SK-N-SH (cell line): Measurements from ENCODE around the gene SH2B3. TPM values are rescaled to one million over a fixed set of nuclear protein-coding genes. Genes with fewer than 3 reads are reported as not detected.

Experiments used
- CTCF ChIA-PET: fragments of 300-600, 350-600 bp; formaldehyde crosslinking; extraction: SDS; loops from one replicate; lab custom pipeline; 2021; lab: Yijun Ruan, JAX
- POLR2A ChIA-PET: fragments of 350-600 bp; sonication (Branson Sonifier 250); formaldehyde crosslinking; extraction: SDS; loops from one replicate; lab custom pipeline; 2020; ENCODE audit warnings: antibody characterized with exemption, inconsistent platforms; lab: Yijun Ruan, JAX
- DNase-seq: peaks from one replicate; pipeline ENCODE4 v3.0.0; 2012
- H2AFZ ChIP-seq: fragments of 200-600 bp; sonication (generic); 2 replicates; pipeline ENCODE4 v1.8.1; 2016; ENCODE audit warnings: antibody characterized with exemption, mild to moderate bottlenecking, low read depth
- H3F3A ChIP-seq: fragments of 200-600 bp; sonication (generic); replicated peaks from 2 replicates; pipeline ENCODE3; 2016; ENCODE audit warnings: antibody characterized with exemption, mild to moderate bottlenecking; ENCODE audit not compliant: insufficient read depth
- H3K27ac ChIP-seq, 2 experiments: fragments of 200-500 bp in 1 of 2; fragments of 200-600 bp in 1 of 2; sonication (Bioruptor generic) in 1 of 2; sonication (generic), shearing (Covaris generic) in 1 of 2; 2 replicates each; pipeline versions ENCODE4 v1.5.1 to v1.6.1; 2014 to 2016; ENCODE audit warnings: low read depth in 2 of 2, inconsistent platforms in 1 of 2, low read length in 1 of 2, mild to moderate bottlenecking in 1 of 2, mixed read lengths in 1 of 2
- H3K27me3 ChIP-seq: fragments of 200-600 bp; sonication (generic), shearing (Covaris generic); 2 replicates; pipeline ENCODE4 v1.6.1; 2016; ENCODE audit warnings: mixed run types; ENCODE audit not compliant: insufficient read depth
- H3K36me3 ChIP-seq, 2 experiments: fragments of 200-500 bp in 1 of 2; fragments of 200-600 bp in 1 of 2; sonication (Bioruptor generic) in 1 of 2; sonication (generic) in 1 of 2; replicated peaks in 1 of 2; 2 replicates each; pipeline versions ENCODE3 to v1.5.1; 2014 to 2016; ENCODE audit warnings: low read length in 1 of 2, mild to moderate bottlenecking in 1 of 2; ENCODE audit not compliant: insufficient read depth in 2 of 2, control insufficient read depth in 1 of 2
- H3K4me1 ChIP-seq, 2 experiments: fragments of 200-500 bp in 1 of 2; fragments of 200-600 bp in 1 of 2; sonication (Bioruptor generic) in 1 of 2; sonication (generic), shearing (Covaris generic) in 1 of 2; 2 replicates each; pipeline versions ENCODE4 v1.5.1 to v1.6.1; 2014 to 2016; ENCODE audit warnings: low read depth in 1 of 2, low read length in 1 of 2, mixed run types in 1 of 2; ENCODE audit not compliant: insufficient read depth in 2 of 2, control insufficient read depth in 1 of 2
- H3K4me2 ChIP-seq: fragments of 200-600 bp; sonication (generic), shearing (Covaris generic); 2 replicates; pipeline ENCODE4 v1.6.1; 2017; ENCODE audit warnings: mixed run types
- H3K4me3 ChIP-seq, 2 experiments: fragments of 200-500 bp in 1 of 2; fragments of 200-600 bp in 1 of 2; sonication (Bioruptor generic) in 1 of 2; sonication (generic), shearing (Covaris generic) in 1 of 2; 2 replicates each; pipeline versions ENCODE4 v1.5.1 to v1.8.1; 2014 to 2016; ENCODE audit warnings: low read depth in 2 of 2, inconsistent platforms in 1 of 2, low read length in 1 of 2, mild to moderate bottlenecking in 1 of 2, mixed read lengths in 1 of 2, moderate library complexity in 1 of 2
- H3K79me2 ChIP-seq: fragments of 200-600 bp; sonication (generic); 2 replicates; pipeline ENCODE4 v1.8.1; 2017; ENCODE audit warnings: mild to moderate bottlenecking; ENCODE audit not compliant: insufficient read depth
- H3K9ac ChIP-seq: fragments of 200-600 bp; sonication (generic); 2 replicates; pipeline ENCODE4 v1.6.1; 2017; ENCODE audit warnings: mixed run types
- H3K9me2 ChIP-seq: fragments of 200-600 bp; sonication (generic); 2 replicates; pipeline ENCODE4 v1.6.1; 2017; ENCODE audit warnings: mixed run types
- H3K9me3 ChIP-seq: fragments of 200-600 bp; sonication (generic); 2 replicates; pipeline ENCODE4 v1.6.1; 2017; ENCODE audit warnings: mixed run types, mild to moderate bottlenecking, moderate library complexity
- H4K20me1 ChIP-seq: fragments of 200-600 bp; sonication (generic); 2 replicates; pipeline ENCODE4 v1.6.1; 2017; ENCODE audit warnings: mild to moderate bottlenecking, mixed run types; ENCODE audit not compliant: insufficient read depth
- ELF1 ChIP-seq: IDR thresholded peaks from 2 replicates; pipeline ENCODE4 v1.4.0; 2012
- EZH2phosphoT487 ChIP-seq: fragments of 200-600 bp; sonication (generic); IDR thresholded peaks from 2 replicates; pipeline ENCODE4 v1.6.1; 2017; ENCODE audit warnings: low read depth, mixed run types, mild to moderate bottlenecking, antibody characterized with exemption, moderate library complexity, borderline replicate concordance
- FOSL2 ChIP-seq: IDR thresholded peaks from 2 replicates; pipeline ENCODE4 v1.4.0; 2012; ENCODE audit warnings: low read depth, mild to moderate bottlenecking, moderate library complexity, borderline replicate concordance
- FOXM1 ChIP-seq: IDR thresholded peaks from 2 replicates; pipeline ENCODE4 v1.4.0; 2012; ENCODE audit warnings: low read depth, mild to moderate bottlenecking
- GABPA ChIP-seq: IDR thresholded peaks from 2 replicates; pipeline ENCODE4 v1.4.0; 2012; ENCODE audit warnings: low read depth, mild to moderate bottlenecking
- GATA2 ChIP-seq: sonication (generic); formaldehyde crosslinking; IDR thresholded peaks from 2 replicates; pipeline ENCODE4 v1.5.0; 2020; ENCODE audit warnings: mild to moderate bottlenecking, missing genetic modification reagents
- MXI1 ChIP-seq: IDR thresholded peaks from 2 replicates; pipeline ENCODE4 v1.6.1; 2012; ENCODE audit warnings: mild to moderate bottlenecking, low read depth, low read length, improper control_type of control experiment
- NFIC ChIP-seq: IDR thresholded peaks from 2 replicates; pipeline ENCODE4 v1.4.0; 2012; ENCODE audit warnings: borderline replicate concordance
- NRF1 ChIP-seq: IDR thresholded peaks from 2 replicates; pipeline ENCODE4 v1.6.1; 2012; ENCODE audit warnings: low read depth, mild to moderate bottlenecking, low read length
- RAD21 ChIP-seq: IDR thresholded peaks from 2 replicates; pipeline ENCODE4 v1.6.1; 2012; ENCODE audit warnings: mild to moderate bottlenecking, low read length
- RCOR1 ChIP-seq: fragments of 150-350 bp; IDR thresholded peaks from 2 replicates; pipeline ENCODE4 v1.6.1; 2017; ENCODE audit warnings: antibody characterized with exemption, low read length
- RFX5 ChIP-seq: IDR thresholded peaks from 2 replicates; pipeline ENCODE4 v1.6.1; 2012; ENCODE audit warnings: mild to moderate bottlenecking, improper control_type of control experiment, low read length
- RXRA ChIP-seq: IDR thresholded peaks from 2 replicates; pipeline ENCODE4 v1.4.0; 2012; ENCODE audit warnings: low read depth, mild to moderate bottlenecking, borderline replicate concordance
- SMC3 ChIP-seq: IDR thresholded peaks from 2 replicates; pipeline ENCODE4 v1.6.1; 2012; ENCODE audit warnings: low read depth, low read length, improper control_type of control experiment
- YY1 ChIP-seq: IDR thresholded peaks from 2 replicates; pipeline ENCODE4 v1.4.0; 2012; ENCODE audit warnings: low read depth, mild to moderate bottlenecking
- WGBS: methylation state at CpG from one replicate; pipeline ENCODE4 v1.1.6; 2017; ENCODE audit warnings: low lambda C conversion rate; 5-methylcytosine and 5-hydroxymethylcytosine counted together
- polyA plus RNA-seq, 3 experiments: library from polyadenylated mRNA; depleted of rRNA; stranded (reverse); fragments of >200 nt; gene quantifications; 2 replicates each; pipeline ENCODE4 v1.2.3, GENCODE V29; 2012
- TF ChIP-seq, protein P1 (sequence below): IDR thresholded peaks from 2 replicates; pipeline ENCODE4 v1.4.0; 2012; ENCODE audit warnings: low read depth
- TF ChIP-seq, protein P2 (sequence below): fragments of 150-350 bp; IDR thresholded peaks from 2 replicates; pipeline ENCODE4 v1.6.1; 2017; ENCODE audit warnings: antibody characterized with exemption, low read length, low read depth, borderline replicate concordance
- TF ChIP-seq, protein P3 (sequence below): fragments of 150-350 bp; IDR thresholded peaks from 2 replicates; pipeline ENCODE4 v1.6.1; 2016; ENCODE audit warnings: mild to moderate bottlenecking, low read depth, low read length
- TF ChIP-seq, protein P4 (sequence below): IDR thresholded peaks from 2 replicates; pipeline ENCODE4 v1.4.0; 2012; ENCODE audit warnings: low read depth, borderline replicate concordance
- TF ChIP-seq, protein P5 (sequence below): fragments of 200-600 bp; sonication (generic); IDR thresholded peaks from 2 replicates; pipeline ENCODE4 v1.6.1; 2017; ENCODE audit warnings: antibody characterized with exemption, mild to moderate bottlenecking, moderate library complexity
- TF ChIP-seq, protein P6 (sequence below): IDR thresholded peaks from 2 replicates; pipeline ENCODE4 v1.4.0; 2012; ENCODE audit warnings: low read depth, borderline replicate concordance

The SH2B3 gene
- polyA plus RNA-seq, 1 of the 3 experiments (the other 2 are of a cell fraction): 15.6 TPM

DNA sequence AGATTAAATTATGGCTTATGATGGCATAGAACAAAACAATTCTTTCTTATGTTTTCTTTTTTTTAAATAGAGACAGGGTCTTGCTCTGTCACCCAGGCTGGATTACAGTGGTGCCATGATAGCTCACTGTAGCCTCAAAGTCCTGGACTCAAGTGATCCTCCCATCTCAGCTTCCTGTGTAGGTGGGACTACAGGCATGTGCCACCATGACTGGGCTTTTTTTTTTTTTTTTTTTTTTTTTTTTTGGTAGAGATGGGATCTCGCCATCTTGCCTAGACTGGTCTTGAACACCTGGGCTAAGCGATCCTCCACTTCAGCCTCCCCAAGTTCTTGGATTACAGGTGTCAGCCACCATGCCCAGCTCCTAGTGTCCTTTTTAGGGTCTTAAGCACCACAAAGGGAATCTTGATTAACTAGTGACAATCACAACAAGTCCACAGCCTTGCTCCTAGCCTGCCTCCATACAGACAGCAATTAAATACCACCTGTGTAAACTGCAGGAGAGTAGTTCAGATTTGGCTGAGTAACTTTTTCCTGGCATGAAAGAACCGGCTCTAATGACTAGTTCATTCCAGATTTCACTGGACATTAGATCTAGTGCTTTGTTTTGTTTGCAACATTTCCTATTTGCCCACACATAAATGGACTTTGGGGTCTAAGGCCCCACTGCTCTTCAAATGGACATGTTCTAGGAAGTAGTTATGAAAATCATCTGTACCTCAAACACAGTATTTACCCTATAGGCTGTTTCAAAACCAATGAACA is 61.6 kb downstream of the SH2B3 start:
- Histone ChIP-seq H4K20me1 (peaks cover 19% of the 10 kb centered on the region), H3K4me2 (no peak overlapping the region), H3K27ac (peak overlapping the region in 1 of 2 experiments; percentile 76; a peak in 2 of 4 replicates), H3K4me3 (no peak overlapping the region), H2AFZ (no peak overlapping the region), H3K4me1 (peaks cover 0 to 13% of the 10 kb centered on the region in 2 experiments; a peak in 1 of 4 replicates), H3F3A (peaks cover 43% of the 10 kb centered on the region), H3K9me2 (no peaks in the 10 kb centered on the region), H3K27me3 (no peaks in the 10 kb centered on the region), H3K36me3 (peaks cover 34 to 72% of the 10 kb centered on the region in 2 experiments), H3K9ac (no peak overlapping the region), H3K79me2 (peaks cover 49% of the 10 kb centered on the region), H3K9me3 (no peaks in the 10 kb centered on the region)
- 90% methylated on average over 3 of the region's 3 CpGs for WGBS
- POLR2A ChIA-PET: no interaction called here
- no peak for DNase-seq
- CTCF ChIA-PET: interaction anchor here (1.2 to 1.8 kb wide), 2 partner anchors 12 to 70 kb away, joined by 3 to 10 read pairs; no protein-coding TSS in a partner anchor
- TF ChIP-seq RXRA: no peak
- TF ChIP-seq NRF1: no peak
- no peak for TF ChIP-seq EZH2phosphoT487
- TF ChIP-seq, protein P1, sequence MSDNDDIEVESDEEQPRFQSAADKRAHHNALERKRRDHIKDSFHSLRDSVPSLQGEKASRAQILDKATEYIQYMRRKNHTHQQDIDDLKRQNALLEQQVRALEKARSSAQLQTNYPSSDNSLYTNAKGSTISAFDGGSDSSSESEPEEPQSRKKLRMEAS: no peak
- TF ChIP-seq FOSL2: no peak
- TF ChIP-seq, protein P2, sequence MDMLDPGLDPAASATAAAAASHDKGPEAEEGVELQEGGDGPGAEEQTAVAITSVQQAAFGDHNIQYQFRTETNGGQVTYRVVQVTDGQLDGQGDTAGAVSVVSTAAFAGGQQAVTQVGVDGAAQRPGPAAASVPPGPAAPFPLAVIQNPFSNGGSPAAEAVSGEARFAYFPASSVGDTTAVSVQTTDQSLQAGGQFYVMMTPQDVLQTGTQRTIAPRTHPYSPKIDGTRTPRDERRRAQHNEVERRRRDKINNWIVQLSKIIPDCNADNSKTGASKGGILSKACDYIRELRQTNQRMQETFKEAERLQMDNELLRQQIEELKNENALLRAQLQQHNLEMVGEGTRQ: no peak
- TF ChIP-seq GATA2 (CRISPR knock-in tag): no peak
- no peak for TF ChIP-seq FOXM1
- no peak for TF ChIP-seq RAD21
- TF ChIP-seq, protein P3, sequence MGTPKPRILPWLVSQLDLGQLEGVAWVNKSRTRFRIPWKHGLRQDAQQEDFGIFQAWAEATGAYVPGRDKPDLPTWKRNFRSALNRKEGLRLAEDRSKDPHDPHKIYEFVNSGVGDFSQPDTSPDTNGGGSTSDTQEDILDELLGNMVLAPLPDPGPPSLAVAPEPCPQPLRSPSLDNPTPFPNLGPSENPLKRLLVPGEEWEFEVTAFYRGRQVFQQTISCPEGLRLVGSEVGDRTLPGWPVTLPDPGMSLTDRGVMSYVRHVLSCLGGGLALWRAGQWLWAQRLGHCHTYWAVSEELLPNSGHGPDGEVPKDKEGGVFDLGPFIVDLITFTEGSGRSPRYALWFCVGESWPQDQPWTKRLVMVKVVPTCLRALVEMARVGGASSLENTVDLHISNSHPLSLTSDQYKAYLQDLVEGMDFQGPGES: no peak

DNA sequence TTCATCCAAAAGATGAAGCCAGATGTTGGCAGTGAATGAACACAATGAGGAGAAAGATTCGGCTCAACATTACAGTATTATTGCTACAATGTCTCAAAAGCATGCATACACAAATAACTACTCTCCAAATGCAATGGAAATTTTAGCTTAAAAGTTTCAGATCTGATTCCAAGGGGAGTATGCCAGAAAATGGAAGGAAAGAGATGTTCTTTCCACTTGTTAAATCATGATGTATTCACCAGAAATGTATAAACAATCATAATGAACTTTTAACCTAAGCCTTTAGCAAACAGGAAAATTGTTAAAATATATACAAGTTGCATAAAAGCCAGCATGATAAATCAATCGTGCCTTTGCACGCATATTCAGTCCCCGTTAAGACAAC is 62.1 kb downstream of the SH2B3 start:
- ChIA-PET POLR2A (no interaction called here), CTCF (interaction anchor here (1.8 kb wide), 1 partner anchor 71 kb away, joined by 10 read pairs; no protein-coding TSS in a partner anchor)
- H4K20me1 ChIP-seq: peaks cover 15% of the 10 kb centered on the region
- H3F3A ChIP-seq: peaks cover 38% of the 10 kb centered on the region
- no peak overlapping the region for H3K9ac ChIP-seq
- peak overlapping the region in 1 of 2 experiments; percentile 76; a peak in 2 of 4 replicates for H3K27ac ChIP-seq
- H3K79me2 ChIP-seq: peaks cover 52% of the 10 kb centered on the region
- no peak overlapping the region for H2AFZ ChIP-seq
- H3K36me3 ChIP-seq: peaks cover 34 to 72% of the 10 kb centered on the region in 2 experiments
- H3K27me3 ChIP-seq: no peaks in the 10 kb centered on the region
- H3K4me3 ChIP-seq: no peak overlapping the region
- no peak for DNase-seq
- H3K4me1 ChIP-seq: peaks cover 0 to 8% of the 10 kb centered on the region in 2 experiments; a peak in 1 of 4 replicates
- no peak overlapping the region for H3K4me2 ChIP-seq
- H3K9me3 ChIP-seq: no peaks in the 10 kb centered on the region
- TF ChIP-seq ELF1 (no peak), SMC3 (no peak), NRF1 (no peak), NFIC (no peak), FOSL2 (no peak), EZH2phosphoT487 (no peak), YY1 (no peak), GABPA (no peak), RFX5 (no peak), MXI1 (no peak), RCOR1 (no peak)
- TF ChIP-seq, protein P4, sequence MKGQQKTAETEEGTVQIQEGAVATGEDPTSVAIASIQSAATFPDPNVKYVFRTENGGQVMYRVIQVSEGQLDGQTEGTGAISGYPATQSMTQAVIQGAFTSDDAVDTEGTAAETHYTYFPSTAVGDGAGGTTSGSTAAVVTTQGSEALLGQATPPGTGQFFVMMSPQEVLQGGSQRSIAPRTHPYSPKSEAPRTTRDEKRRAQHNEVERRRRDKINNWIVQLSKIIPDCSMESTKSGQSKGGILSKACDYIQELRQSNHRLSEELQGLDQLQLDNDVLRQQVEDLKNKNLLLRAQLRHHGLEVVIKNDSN: no peak
- TF ChIP-seq, protein P5, sequence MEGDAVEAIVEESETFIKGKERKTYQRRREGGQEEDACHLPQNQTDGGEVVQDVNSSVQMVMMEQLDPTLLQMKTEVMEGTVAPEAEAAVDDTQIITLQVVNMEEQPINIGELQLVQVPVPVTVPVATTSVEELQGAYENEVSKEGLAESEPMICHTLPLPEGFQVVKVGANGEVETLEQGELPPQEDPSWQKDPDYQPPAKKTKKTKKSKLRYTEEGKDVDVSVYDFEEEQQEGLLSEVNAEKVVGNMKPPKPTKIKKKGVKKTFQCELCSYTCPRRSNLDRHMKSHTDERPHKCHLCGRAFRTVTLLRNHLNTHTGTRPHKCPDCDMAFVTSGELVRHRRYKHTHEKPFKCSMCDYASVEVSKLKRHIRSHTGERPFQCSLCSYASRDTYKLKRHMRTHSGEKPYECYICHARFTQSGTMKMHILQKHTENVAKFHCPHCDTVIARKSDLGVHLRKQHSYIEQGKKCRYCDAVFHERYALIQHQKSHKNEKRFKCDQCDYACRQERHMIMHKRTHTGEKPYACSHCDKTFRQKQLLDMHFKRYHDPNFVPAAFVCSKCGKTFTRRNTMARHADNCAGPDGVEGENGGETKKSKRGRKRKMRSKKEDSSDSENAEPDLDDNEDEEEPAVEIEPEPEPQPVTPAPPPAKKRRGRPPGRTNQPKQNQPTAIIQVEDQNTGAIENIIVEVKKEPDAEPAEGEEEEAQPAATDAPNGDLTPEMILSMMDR: no peak
- TF ChIP-seq, protein P6, sequence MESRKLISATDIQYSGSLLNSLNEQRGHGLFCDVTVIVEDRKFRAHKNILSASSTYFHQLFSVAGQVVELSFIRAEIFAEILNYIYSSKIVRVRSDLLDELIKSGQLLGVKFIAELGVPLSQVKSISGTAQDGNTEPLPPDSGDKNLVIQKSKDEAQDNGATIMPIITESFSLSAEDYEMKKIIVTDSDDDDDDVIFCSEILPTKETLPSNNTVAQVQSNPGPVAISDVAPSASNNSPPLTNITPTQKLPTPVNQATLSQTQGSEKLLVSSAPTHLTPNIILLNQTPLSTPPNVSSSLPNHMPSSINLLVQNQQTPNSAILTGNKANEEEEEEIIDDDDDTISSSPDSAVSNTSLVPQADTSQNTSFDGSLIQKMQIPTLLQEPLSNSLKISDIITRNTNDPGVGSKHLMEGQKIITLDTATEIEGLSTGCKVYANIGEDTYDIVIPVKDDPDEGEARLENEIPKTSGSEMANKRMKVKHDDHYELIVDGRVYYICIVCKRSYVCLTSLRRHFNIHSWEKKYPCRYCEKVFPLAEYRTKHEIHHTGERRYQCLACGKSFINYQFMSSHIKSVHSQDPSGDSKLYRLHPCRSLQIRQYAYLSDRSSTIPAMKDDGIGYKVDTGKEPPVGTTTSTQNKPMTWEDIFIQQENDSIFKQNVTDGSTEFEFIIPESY: no peak
- H3K9me2 ChIP-seq: no peaks in the 10 kb centered on the region
- 90% methylated on average over 4 of the region's 4 CpGs for WGBS
